H9 (cell line): ENCODE measurements around the gene GMPR2. TPM values are rescaled to one million over a fixed set of nuclear protein-coding genes. Genes with fewer than 3 reads are reported as not detected.

Experiments used
- DNase-seq: peaks from one replicate; pipeline ENCODE4 v3.0.0-alpha.2; 2017
- H2AFZ ChIP-seq: one replicate; pipeline ENCODE4 v1.6.1; 2013; ENCODE audit warnings: mild to moderate bottlenecking, low read length, control low read depth, moderate library complexity
- H2AK5ac ChIP-seq: 2 replicates; pipeline ENCODE4 v1.6.1; 2013; ENCODE audit warnings: low read length, control low read depth, mixed read lengths; ENCODE audit not compliant: insufficient read length
- H2BK120ac ChIP-seq: one replicate; pipeline ENCODE4 v1.6.1; 2013; ENCODE audit warnings: low read depth, mild to moderate bottlenecking, low read length, control low read depth, inconsistent platforms; ENCODE audit not compliant: poor library complexity, severe bottlenecking
- H2BK12ac ChIP-seq: 2 replicates; pipeline ENCODE4 v1.6.1; 2013; ENCODE audit warnings: low read length, control low read depth, mixed read lengths, low read depth; ENCODE audit not compliant: insufficient read length
- H2BK15ac ChIP-seq: 2 replicates; pipeline ENCODE4 v1.6.1; 2013; ENCODE audit warnings: low read depth, low read length, control low read depth
- H2BK20ac ChIP-seq: one replicate; pipeline ENCODE4 v1.6.1; 2013; ENCODE audit warnings: low read depth, mild to moderate bottlenecking, low read length, control low read depth, inconsistent platforms; ENCODE audit not compliant: poor library complexity, severe bottlenecking
- H2BK5ac ChIP-seq: 2 replicates; pipeline ENCODE4 v1.6.1; 2013; ENCODE audit warnings: low read length, control low read depth, mixed read lengths; ENCODE audit not compliant: insufficient read length
- H3K14ac ChIP-seq: 2 replicates; pipeline ENCODE4 v1.6.1; 2013; ENCODE audit warnings: low read length, control low read depth; ENCODE audit not compliant: insufficient read depth
- H3K18ac ChIP-seq: 2 replicates; pipeline ENCODE4 v1.6.1; 2013; ENCODE audit warnings: low read depth, mild to moderate bottlenecking, mixed read lengths, low read length, control low read depth; ENCODE audit not compliant: insufficient read length
- H3K23ac ChIP-seq: 2 replicates; pipeline ENCODE4 v1.6.1; 2013; ENCODE audit warnings: low read length, control low read depth, mixed read lengths, low read depth; ENCODE audit not compliant: insufficient read length
- H3K23me2 ChIP-seq: 2 replicates; pipeline ENCODE4 v1.6.1; 2013; ENCODE audit warnings: low read depth, mild to moderate bottlenecking, mixed read lengths, low read length, control low read depth; ENCODE audit not compliant: insufficient read length, poor library complexity, severe bottlenecking
- H3K27ac ChIP-seq: 2 replicates; pipeline ENCODE4 v1.5.1; 2013; ENCODE audit warnings: low read length, control low read depth, mixed read lengths, low read depth; ENCODE audit not compliant: insufficient read length
- H3K27me3 ChIP-seq: 2 replicates; pipeline ENCODE4 v1.6.1; 2013; ENCODE audit warnings: low read length, control low read depth, inconsistent platforms; ENCODE audit not compliant: insufficient read depth
- H3K4ac ChIP-seq: 2 replicates; pipeline ENCODE4 v1.6.1; 2013; ENCODE audit warnings: low read depth, mild to moderate bottlenecking, control low read depth, inconsistent platforms, low read length, moderate library complexity
- H3K4me1 ChIP-seq: 2 replicates; pipeline ENCODE4 v1.6.1; 2013; ENCODE audit warnings: low read length, control low read depth, inconsistent platforms; ENCODE audit not compliant: insufficient read depth
- H3K4me2 ChIP-seq: 2 replicates; pipeline ENCODE4 v1.6.1; 2013; ENCODE audit warnings: low read length, control low read depth, mixed read lengths; ENCODE audit not compliant: insufficient read length, insufficient read depth
- H3K56ac ChIP-seq: 2 replicates; pipeline ENCODE4 v1.6.1; 2013; ENCODE audit warnings: low read depth, mild to moderate bottlenecking, mixed read lengths, low read length, control low read depth; ENCODE audit not compliant: insufficient read length
- H3K79me1 ChIP-seq: 2 replicates; pipeline ENCODE4 v1.6.1; 2013; ENCODE audit warnings: low read depth, mild to moderate bottlenecking, moderate library complexity, low read length, control low read depth, inconsistent platforms; ENCODE audit not compliant: insufficient read depth, poor library complexity, severe bottlenecking
- H3K79me2 ChIP-seq: 2 replicates; pipeline ENCODE4 v1.6.1; 2013; ENCODE audit warnings: low read length, control low read depth, inconsistent platforms; ENCODE audit not compliant: insufficient read depth
- H3K9ac ChIP-seq: 2 replicates; pipeline ENCODE4 v1.6.1; 2013; ENCODE audit warnings: low read length, control low read depth, mixed read lengths; ENCODE audit not compliant: insufficient read length; ENCODE audit errors: extremely low read depth
- H3K9me3 ChIP-seq: one replicate; pipeline ENCODE4 v1.6.1; 2013; ENCODE audit warnings: low read depth, low read length, inconsistent platforms; ENCODE audit not compliant: control insufficient read depth
- H3T11ph ChIP-seq: one replicate; pipeline ENCODE4 v1.6.1; 2013; ENCODE audit warnings: mild to moderate bottlenecking, low read length, control low read depth, inconsistent platforms
- H4K20me1 ChIP-seq: one replicate; pipeline ENCODE4 v1.6.1; 2013; ENCODE audit not compliant: control insufficient read depth, insufficient read length, insufficient read depth
- H4K5ac ChIP-seq: 2 replicates; pipeline ENCODE4 v1.6.1; 2013; ENCODE audit warnings: low read depth, mild to moderate bottlenecking, mixed read lengths, low read length, control low read depth; ENCODE audit not compliant: insufficient read length
- H4K8ac ChIP-seq: replicated peaks from 2 replicates; pipeline ENCODE4 v1.6.1; 2013; ENCODE audit warnings: low read length, control low read depth, mixed read lengths, low read depth; ENCODE audit not compliant: insufficient read length
- H4K91ac ChIP-seq: 2 replicates; pipeline ENCODE4 v1.6.1; 2013; ENCODE audit warnings: low read depth, mild to moderate bottlenecking, moderate library complexity, mixed read lengths, low read length, control low read depth; ENCODE audit not compliant: insufficient read length
- H3K27ac Mint-ChIP-seq, 3 experiments: 2 replicates in 2 of 3; 3 replicates in 1 of 3; pipeline ENCODE4 v1.8.0; 2020 to 2021; ENCODE audit warnings: mixed read lengths in 3 of 3, mild to moderate bottlenecking in 1 of 3, moderate library complexity in 1 of 3
- H3K27me3 Mint-ChIP-seq: 2 replicates; pipeline ENCODE4 v1.8.0; 2021; ENCODE audit warnings: low read depth, mild to moderate bottlenecking, moderate library complexity, mixed read lengths
- H3K36me3 Mint-ChIP-seq, 3 experiments: 2 replicates in 2 of 3; 3 replicates in 1 of 3; pipeline ENCODE4 v1.8.0; 2020 to 2021; ENCODE audit warnings: low read depth in 3 of 3, mixed read lengths in 3 of 3; ENCODE audit not compliant: insufficient read depth in 1 of 3
- H3K4me1 Mint-ChIP-seq, 2 experiments: 2 replicates each; pipeline ENCODE4 v1.8.0; 2020; ENCODE audit warnings: mixed read lengths in 2 of 2
- H3K4me3 Mint-ChIP-seq, 2 experiments: 2 replicates in 1 of 2; 3 replicates in 1 of 2; pipeline ENCODE4 v1.8.0; 2020 to 2021; ENCODE audit warnings: mild to moderate bottlenecking in 2 of 2, mixed read lengths in 2 of 2, moderate library complexity in 1 of 2
- H3K9me3 Mint-ChIP-seq, 2 experiments: 2 replicates in 1 of 2; 3 replicates in 1 of 2; pipeline ENCODE4 v1.8.0; 2020; ENCODE audit warnings: mild to moderate bottlenecking in 2 of 2, mixed read lengths in 2 of 2, moderate library complexity in 1 of 2
- WGBS: extraction: QIAGEN DNeasy Blood & Tissue Kit; methylation state at CpG from one replicate; pipeline ENCODE4 v1.1.7; 2013; ENCODE audit warnings: missing lambda C conversion rate, low lambda C conversion rate, mixed read lengths; ENCODE audit not compliant: insufficient read length; ENCODE audit errors: extremely low coverage; 5-methylcytosine and 5-hydroxymethylcytosine counted together
- total RNA-seq: library from RNA; stranded (reverse); gene quantifications from 2 replicates; pipeline ENCODE4 v1.2.1, GENCODE V29; 2021
- TF ChIP-seq, protein P1 (sequence below): fragments of 200-600 bp; sonication (generic); conservative IDR thresholded peaks from 3 replicates; pipeline ENCODE4 v1.8.0; 2021; ENCODE audit warnings: antibody characterized with exemption, mild to moderate bottlenecking

The GMPR2 gene
- total RNA-seq, 1 experiment from 2014 or later: 84.7 TPM

DNA sequence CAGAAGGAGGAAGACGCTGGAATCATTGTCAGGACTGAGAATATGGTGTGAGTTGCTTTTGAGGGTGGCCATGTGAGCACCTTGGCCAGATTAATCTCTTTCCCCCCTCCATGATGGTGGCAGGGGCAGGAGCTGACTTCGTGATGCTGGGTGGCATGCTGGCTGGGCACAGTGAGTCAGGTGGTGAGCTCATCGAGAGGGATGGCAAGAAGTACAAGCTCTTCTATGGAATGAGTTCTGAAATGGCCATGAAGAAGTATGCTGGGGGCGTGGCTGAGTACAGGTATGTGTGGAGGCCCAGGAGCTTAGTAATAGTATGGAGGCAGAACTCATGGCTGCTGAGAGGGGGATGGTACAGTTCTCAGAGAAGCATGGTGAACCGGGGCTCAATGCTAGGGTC, 5.4 kb downstream of the GMPR2 start:
- H3K4me3 Mint-ChIP-seq: no peak overlapping the region; a peak in 1 of 5 replicates
- no peak overlapping the region for H2BK5ac ChIP-seq

More for the DNA sequence above, 5.4 kb downstream of the GMPR2 start:
- H2BK15ac ChIP-seq: no peak overlapping the region
- H3T11ph ChIP-seq: no peak overlapping the region
- H3K18ac ChIP-seq: no peak overlapping the region
- H3K14ac ChIP-seq: no peak overlapping the region
- H3K79me1 ChIP-seq: no peaks in the 10 kb centered on the region
- H2BK12ac ChIP-seq: no peak overlapping the region
- Mint-ChIP-seq H3K36me3 (peaks cover 35 to 68% (median 67%) of the 10 kb centered on the region in 3 experiments; a peak in 6 of 7 replicates), H3K4me1 (peaks cover 12 to 17% of the 10 kb centered on the region in 2 experiments), H3K27me3 (no peaks in the 10 kb centered on the region), H3K27ac (no peak overlapping the region), H3K9me3 (no peaks in the 10 kb centered on the region)
- H3K27ac ChIP-seq: no peak overlapping the region
- peaks cover 2% of the 10 kb centered on the region for H4K20me1 ChIP-seq
- no peak overlapping the region for H3K4ac ChIP-seq
- no peak overlapping the region for H4K5ac ChIP-seq
- H2AFZ ChIP-seq: no peak overlapping the region
- H3K79me2 ChIP-seq: no peaks in the 10 kb centered on the region
- no peak overlapping the region for H2BK20ac ChIP-seq
- no peak overlapping the region for H3K4me2 ChIP-seq
- WGBS: no CpG with 5 or more reads among the region's 5 CpGs
- H3K4me1 ChIP-seq: 0 out of 2 replicates have a peak, but pooled peaks cover 6% of the 10 kb centered on the region
- H3K23ac ChIP-seq: no peak overlapping the region
- no peak overlapping the region for H3K9ac ChIP-seq
- H3K23me2 ChIP-seq: peaks cover 11% of the 10 kb centered on the region
- no peaks in the 10 kb centered on the region for H3K9me3 ChIP-seq
- no peak overlapping the region for H4K91ac ChIP-seq
- no peak overlapping the region for H2BK120ac ChIP-seq
- DNase-seq: no peak
- no peak overlapping the region for H2AK5ac ChIP-seq
- H4K8ac ChIP-seq: no peak overlapping the region
- TF ChIP-seq, protein P1, sequence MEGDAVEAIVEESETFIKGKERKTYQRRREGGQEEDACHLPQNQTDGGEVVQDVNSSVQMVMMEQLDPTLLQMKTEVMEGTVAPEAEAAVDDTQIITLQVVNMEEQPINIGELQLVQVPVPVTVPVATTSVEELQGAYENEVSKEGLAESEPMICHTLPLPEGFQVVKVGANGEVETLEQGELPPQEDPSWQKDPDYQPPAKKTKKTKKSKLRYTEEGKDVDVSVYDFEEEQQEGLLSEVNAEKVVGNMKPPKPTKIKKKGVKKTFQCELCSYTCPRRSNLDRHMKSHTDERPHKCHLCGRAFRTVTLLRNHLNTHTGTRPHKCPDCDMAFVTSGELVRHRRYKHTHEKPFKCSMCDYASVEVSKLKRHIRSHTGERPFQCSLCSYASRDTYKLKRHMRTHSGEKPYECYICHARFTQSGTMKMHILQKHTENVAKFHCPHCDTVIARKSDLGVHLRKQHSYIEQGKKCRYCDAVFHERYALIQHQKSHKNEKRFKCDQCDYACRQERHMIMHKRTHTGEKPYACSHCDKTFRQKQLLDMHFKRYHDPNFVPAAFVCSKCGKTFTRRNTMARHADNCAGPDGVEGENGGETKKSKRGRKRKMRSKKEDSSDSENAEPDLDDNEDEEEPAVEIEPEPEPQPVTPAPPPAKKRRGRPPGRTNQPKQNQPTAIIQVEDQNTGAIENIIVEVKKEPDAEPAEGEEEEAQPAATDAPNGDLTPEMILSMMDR: no peak
- H3K56ac ChIP-seq: no peak overlapping the region
- H3K27me3 ChIP-seq: no peaks in the 10 kb centered on the region
